ENCODE measurements around the gene ZC3H11A.
"Not testable (repeated sequence)": the region's sequence is repeated elsewhere in the genome, so short reads cannot be mapped to it uniquely, and the experiment has no call there.

ZC3H11A gene

GRCh38 chr1:203789966-203790365, 5.5 kb upstream of the ZC3H11A start:
- no peak for DNase-seq

- DNase-seq = no peak
Measured at GRCh38 chr1:203791498-203791897, 3.9 kb upstream of the ZC3H11A start.

DNA sequence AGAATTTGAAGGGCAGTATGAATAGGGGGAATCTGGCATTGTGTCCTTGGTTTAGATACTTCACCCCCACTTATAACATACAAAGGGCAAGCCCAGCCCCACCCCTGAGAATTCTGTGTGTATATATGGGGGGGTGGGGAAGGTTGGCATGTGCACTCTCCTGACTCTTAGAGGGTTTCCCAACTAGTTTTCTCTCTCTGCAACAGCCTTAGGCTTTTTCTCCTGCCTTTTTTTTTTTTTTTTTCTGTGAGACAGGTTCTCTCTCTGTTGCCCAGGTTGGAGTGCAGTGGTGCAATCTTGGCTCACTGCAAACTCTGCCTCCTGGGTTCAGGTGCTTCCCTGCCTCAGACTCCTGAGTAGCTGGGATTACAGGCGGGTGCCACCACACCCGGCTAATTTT, 2.9 kb upstream of the ZC3H11A start:
- no peak for DNase-seq

DNA sequence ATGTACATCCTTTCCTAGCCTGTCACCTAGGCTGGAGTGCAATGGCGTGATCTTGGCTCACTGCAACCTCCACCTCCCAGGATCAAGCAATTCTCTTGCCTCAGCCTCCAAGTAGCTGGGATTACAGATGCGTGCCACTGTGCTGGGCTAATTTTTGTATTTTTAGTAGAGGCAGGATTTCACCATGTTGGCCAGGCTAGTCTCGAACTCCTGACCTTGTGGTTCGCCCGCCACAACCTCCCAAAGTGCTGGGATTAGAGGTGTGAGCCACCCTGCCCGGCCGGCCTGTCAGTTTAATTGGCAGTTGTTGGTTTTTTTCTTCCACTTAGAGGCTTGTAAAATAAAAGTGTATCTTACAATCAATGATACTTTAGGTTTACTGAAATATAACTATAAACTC, 1.9 kb upstream of the ZC3H11A start:
- DNase-seq = not testable (repeated sequence)

DNA sequence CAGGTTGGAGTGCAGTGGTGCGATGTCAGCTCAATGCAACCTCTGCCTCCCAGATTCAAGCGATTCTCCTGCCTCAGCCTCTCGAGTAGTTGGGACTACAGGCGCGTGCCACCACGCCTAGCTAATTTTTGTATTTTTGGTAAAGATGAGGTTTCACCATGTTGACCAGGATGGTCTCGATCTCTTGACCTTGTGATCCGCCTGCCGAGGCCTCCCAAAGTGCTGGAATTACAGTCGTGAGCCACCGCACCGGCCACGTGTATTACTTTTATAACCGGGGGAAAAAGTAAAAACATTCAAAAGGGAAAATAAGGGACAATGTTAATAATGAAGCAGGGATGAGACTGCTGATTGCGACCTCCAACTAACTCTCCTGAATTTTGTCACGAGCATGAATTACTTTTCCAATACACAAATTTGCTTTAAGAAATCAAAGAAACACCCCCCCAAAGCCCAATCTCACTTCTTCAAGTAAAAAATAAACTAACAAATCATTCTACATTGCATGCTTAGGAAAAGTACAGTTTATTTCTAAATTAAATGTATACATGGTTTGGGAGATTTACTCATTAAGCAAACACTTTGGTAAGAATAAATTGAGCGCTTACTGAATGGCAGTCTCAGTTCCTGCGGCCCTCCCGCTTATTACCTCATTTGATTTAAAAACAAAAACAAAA, 521 bp upstream of the ZC3H11A start:
- no peak for DNase-seq

DNA sequence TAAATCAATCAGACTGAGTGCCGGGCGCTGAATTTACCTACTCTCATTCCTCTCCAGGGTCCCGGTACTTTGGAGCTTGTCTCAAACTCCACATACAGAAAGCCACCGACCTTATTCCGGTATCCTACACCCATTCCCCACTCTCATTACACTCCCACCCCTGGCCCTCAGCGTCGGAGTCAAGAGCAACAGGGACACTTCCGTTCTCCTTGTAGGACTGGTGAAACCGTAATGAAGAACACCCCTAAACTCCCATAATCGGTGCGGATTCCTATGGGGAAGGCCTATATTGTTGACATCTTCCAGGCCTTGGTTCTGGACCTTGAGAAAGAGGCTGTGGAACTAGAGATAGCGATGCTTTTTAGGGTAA, 798 bp downstream of the ZC3H11A start:
- peak in 2 of 5 experiments; percentile 13 to 46 for DNase-seq

GRCh38 chr1:203797216-203797615, 1.8 kb downstream of the ZC3H11A start:
- DNase-seq = no peak

DNA sequence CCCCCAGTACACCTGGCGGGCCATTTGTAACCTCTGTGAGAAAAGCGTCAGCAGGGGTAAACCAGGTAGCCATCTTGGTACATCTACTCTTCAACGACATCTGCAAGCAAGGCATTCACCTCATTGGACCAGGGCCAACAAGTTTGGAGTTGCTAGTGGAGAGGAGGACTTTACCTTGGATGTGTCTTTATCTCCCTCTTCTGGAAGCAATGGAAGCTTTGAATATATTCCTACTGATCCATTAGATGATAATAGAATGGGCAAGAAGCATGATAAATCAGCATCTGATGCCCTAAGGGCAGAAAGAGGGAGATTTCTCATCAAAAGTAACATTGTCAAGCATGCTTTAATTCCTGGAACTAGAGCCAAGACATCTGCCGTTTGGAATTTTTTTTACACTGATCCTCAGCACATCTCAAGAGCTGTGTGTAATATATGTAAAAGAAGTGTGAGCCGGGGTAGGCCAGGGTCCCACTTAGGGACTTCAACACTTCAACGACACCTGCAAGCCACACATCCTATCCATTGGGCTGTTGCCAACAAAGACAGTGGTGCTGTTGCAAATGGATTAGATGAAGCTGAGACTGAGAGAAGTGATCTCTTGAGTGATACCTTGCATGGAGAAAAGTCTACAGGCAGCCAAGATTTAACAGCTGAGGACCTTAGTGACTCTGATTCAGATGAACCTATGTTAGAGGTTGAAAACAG, 2.7 kb downstream of the ZC3H11A start:
- no peak for DNase-seq

GRCh38 chr1:203799157-203799556, 3.7 kb downstream of the ZC3H11A start:
- DNase-seq = no peak

GRCh38 chr1:203799971-203800370, 4.5 kb downstream of the ZC3H11A start:
- DNase-seq = no peak

GRCh38 chr1:203805689-203806088, 10.3 kb downstream of the ZC3H11A start:
- DNase-seq = no peak

- DNase-seq = no peak
Measured at GRCh38 chr1:203807196-203807595, 11.8 kb downstream of the ZC3H11A start.

- DNase-seq = no peak
Measured at GRCh38 chr1:203813581-203814341, 18.3 kb downstream of the ZC3H11A start.

- DNase-seq = no peak
Measured at GRCh38 chr1:203818399-203818798, 23.0 kb downstream of the ZC3H11A start.

- no peak for DNase-seq
Measured at GRCh38 chr1:203823306-203823705, 27.9 kb downstream of the ZC3H11A start.

DNA sequence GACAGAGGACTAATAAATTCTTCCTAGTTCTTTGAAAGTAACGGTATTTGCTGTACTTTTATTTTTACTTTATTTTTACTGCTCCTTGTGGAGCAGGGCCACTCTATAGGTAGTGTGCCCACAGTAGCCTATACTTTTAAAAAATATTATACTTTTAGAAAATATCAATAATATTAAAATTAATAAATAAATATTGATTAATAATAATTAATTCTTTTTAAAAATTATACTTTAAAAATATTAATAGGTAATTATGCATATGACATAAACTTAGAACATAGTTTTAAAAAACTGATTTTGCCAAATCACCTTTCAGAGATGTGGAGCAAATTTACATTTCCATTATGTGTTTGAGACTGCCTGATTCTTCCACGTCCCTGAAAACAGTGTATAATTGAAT, 30.8 kb downstream of the ZC3H11A start:
- DNase-seq = no peak

GRCh38 chr1:203828002-203828401, 32.6 kb downstream of the ZC3H11A start:
- DNase-seq = no peak

DNA sequence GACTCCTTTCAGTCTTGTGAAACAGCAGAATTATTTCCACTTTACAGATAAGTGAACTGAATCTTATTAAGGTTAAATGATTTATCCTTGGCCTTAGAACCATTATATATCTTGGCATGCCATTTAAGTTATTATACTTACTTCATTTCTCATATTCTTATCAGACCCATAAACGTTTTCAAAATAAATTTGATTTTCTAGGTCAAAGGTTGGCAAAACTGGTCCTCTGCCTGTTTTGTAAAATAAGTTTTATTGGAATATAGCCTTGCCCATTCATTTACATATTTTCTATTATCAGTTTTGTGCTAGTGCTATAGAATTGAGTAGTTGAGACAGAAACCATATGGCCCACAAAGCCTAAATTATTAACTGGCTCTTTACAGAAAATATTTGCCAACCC, 33.1 kb downstream of the ZC3H11A start:
- no peak for DNase-seq

DNA sequence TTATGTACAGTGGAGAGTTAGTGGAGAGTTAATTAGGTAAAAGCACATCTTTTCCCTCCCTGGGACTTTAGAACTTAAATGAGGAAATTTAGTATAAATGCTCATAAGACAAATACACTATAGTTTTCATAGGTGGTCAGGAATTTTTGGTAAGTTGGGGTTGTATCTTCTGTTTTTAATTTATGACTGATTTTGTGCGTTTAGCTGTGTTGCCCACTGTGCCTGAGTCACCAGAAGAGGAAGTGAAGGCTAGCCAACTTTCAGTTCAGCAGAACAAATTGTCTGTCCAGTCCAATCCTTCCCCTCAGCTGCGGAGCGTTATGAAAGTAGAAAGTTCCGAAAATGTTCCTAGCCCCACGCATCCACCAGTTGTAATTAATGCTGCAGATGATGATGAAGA, 33.8 kb downstream of the ZC3H11A start:
- DNase-seq = not testable (repeated sequence)

DNA sequence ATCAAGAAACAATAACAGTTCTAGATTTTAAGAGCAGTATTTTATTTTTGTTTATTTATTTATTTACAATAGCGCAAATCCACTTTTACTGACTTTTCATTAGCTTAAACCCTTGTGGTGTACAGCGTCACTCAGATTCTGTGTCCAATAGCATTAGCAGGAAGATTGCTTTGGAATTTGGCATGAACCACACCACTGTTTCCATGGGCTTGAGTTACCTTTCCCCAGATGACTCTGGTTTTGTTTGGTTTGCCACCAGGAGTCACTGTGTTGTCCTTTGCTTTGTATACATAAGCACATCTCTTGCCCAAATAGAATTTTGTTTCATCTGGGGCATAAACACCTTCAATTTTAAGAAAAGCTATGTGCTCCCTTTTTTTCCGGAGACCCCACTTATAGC, 40.1 kb downstream of the ZC3H11A start:
- no peak for DNase-seq

GRCh38 chr1:203839081-203839480, 43.7 kb downstream of the ZC3H11A start:
- DNase-seq = no peak

- DNase-seq = no peak
Measured at GRCh38 chr1:203840208-203840808, 44.9 kb downstream of the ZC3H11A start.

DNA sequence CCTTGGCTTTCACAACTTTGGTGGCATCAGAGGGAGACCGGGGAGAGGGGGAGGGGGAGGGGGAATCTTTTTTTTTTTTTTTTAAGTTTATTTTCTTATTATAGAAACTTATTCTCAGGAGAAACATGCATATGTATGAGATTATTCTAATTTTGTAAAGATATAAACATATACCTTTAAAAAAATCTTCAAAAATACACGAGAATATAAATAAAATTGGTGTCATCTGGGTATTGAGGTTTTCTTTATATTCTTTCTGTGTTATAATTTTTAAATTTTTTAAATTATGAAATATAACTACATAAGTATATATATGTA, 47.1 kb downstream of the ZC3H11A start:
- DNase-seq = no peak

DNA sequence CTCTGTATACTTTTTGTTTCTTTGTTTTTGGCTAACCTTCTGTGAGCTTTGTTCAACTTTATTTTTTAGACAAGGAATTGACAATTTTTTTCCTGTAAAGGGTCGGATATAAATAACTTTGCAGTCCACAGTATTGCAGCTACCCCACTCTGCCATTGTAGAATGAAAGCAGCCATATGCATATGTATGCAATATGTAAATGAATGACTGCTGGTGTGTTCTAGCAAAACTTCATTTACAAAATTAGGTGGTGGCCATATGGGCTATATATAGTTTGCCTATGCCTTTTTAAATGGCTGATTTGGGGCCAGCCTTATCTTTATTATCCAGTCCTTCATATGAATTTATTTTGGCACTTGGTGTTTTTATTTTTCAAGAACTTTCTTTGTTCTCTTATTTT, 48.0 kb downstream of the ZC3H11A start:
- no peak for DNase-seq
